Endothelial cell of umbilical vein (primary cell): Measurements from ENCODE around the gene CTNND2.

Experiments
- CTCF ChIP-seq, 2 donors: IDR thresholded peaks; 1 replicate in 1 of 2; 2 replicates in 1 of 2; pipeline ENCODE4 v1.5.1; 2011; ENCODE audit warnings: low read length in 2 of 2, mild to moderate bottlenecking in 2 of 2, moderate library complexity in 2 of 2, control low read depth in 1 of 2, inconsistent platforms in 1 of 2, low read depth in 1 of 2; ENCODE audit not compliant: insufficient read depth in 1 of 2; ENCODE audit errors: extremely low read depth in 1 of 2
- JUN ChIP-seq: IDR thresholded peaks from 2 replicates; pipeline ENCODE4 v1.6.1; 2011; ENCODE audit warnings: borderline replicate concordance, low read depth; ENCODE audit not compliant: insufficient read length, insufficient read depth
- POLR2AphosphoS5 ChIP-seq: IDR thresholded peaks from 2 replicates; pipeline ENCODE4 v1.6.1; 2012; ENCODE audit warnings: low read depth, mild to moderate bottlenecking, control low read depth, low read length, moderate library complexity; ENCODE audit not compliant: insufficient read depth

- no peak for TF ChIP-seq JUN
- TF ChIP-seq CTCF (IDR thresholded peaks at IDR 0.05; ENCODE audit: extremely low read depth in 1 of 2, insufficient read depth in 1 of 2, low read depth in 1 of 2, low read length in 2 of 2): no peak
- TF ChIP-seq POLR2AphosphoS5: no peak
Observed at GRCh38 chr5:11126844-11127243, 777.4 kb downstream of the CTNND2 start.
